GM19395 (cell line): ENCODE results near the gene LAD1.

ENCODE experiments used
- ATAC-seq: cut with Tn5 transposase; IDR thresholded peaks from one replicate; pipeline ENCODE4 v1.9.1; 2021; ENCODE audit warnings: mild to moderate bottlenecking, moderate library complexity; ENCODE audit not compliant: unreplicated experiment

Gene LAD1

GRCh38 chr1:201350361-201350725 lies 48.8 kb downstream of the LAD1 start:
- ATAC-seq: no peak

DNA sequence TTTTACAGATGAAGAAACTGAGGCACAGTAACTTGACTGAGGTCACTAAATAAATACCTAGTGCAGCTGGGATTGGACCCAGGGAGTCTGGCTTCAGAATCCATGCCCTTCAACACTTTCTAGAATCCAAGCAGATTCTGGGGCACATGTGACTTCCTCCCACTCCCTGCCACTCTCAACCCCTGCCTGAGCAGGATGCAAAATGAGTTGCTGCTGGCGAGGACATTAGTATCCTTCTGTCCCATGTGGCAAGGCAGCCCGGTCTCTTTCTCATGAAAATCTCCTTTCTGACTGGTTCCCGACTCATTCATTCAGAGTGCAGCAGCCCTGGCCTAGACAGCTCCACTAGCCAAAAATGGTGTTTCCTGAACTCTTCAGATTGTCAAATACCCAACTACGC lies 50.0 kb downstream of the LAD1 start:
- no peak for ATAC-seq

DNA sequence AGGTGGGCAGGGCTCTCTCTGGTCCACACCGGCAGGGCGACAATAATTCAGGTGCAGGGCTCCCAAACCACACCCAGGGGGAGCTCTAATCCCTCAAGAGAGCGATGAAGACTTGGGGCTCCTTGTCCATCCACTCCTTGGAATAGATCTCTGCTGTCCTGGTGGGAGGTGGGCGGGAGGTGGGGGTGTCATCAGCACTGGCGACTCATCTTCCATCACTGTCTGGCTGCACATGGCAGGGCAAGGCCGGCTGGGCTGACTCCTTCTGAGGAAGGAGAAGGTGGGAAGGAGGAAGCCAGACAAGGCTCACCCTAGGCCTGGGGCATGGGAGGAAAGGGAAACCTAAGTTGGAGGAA lies 50.9 kb downstream of the LAD1 start:
- ATAC-seq: no peak

DNA sequence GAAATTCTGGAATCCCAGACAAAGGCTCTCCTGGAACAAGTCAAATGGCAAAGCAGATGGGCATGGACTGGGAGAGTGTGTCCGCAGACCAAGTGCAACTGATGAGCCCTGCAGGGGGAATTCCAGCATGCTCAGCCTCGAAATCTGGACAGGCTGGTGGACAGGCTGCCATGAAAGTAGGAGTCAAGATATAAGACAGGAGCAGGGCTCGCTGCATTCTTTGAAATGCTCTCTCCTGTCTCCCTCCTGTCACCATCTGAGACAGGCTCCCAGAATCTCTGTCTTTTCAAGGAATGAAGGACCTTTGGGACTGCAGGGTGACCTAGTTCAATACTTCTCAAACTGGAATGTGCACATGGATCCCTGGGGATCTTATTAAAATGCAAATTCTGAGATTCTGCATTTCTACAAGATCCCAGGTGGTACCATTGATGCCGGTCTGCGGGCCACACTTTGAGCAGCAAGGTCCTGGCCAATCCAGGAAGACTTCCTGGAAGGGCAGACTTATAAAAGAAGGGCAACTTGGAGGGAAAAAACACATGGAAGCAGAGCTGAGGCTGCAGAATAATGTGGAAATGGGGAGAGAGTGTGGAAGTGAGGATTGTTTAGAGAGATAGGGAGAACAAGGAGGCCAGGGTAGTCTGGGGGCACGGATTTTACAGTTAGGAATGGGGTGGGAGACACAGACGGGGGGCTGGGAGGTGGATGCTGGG lies 51.5 kb downstream of the LAD1 start:
- no peak for ATAC-seq

GRCh38 chr1:201346987-201347386 lies 52.1 kb downstream of the LAD1 start:
- no peak for ATAC-seq

DNA sequence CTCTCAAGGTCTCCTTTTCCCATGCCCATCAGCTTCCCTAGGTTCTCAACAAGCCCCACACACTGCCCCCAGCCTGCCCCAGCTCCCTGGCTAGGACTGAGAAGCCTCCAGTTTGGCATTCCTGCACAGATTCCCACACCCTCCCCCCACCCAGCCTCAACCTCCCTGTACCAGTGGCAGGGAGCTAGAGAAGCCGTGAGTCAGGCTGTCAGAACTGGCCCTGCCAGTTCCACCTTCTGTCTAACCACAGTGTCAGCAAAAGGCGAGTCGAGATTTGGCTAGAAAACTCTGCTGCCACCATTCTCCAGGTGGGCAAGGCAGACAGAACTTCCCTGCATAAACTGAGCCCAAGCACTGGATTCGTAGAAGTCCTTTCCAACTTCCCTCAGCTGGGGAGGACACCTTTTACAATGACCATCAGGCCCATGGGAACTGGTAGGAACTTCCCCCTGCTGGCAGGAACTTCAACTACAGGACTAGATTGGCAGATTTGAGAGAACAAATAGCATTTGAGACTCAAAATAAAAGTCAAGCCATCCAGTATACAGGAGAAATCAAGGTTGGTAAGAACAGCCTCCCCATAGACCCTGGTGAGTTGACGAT lies 52.7 kb downstream of the LAD1 start:
- no peak for ATAC-seq

DNA sequence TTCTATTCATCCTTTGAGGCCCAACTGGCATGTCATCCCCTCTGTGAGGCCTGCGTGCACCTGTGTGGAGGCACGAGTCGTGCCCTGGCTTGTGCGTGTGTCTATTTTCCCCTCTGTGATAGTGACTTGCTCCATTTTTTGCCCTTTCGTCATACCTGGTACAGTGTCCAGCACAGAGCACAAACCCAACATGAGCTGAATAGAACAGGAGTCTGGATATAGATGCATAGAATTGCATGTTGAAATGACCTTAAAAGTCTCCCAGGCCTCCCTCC lies 54.1 kb downstream of the LAD1 start:
- no peak for ATAC-seq

DNA sequence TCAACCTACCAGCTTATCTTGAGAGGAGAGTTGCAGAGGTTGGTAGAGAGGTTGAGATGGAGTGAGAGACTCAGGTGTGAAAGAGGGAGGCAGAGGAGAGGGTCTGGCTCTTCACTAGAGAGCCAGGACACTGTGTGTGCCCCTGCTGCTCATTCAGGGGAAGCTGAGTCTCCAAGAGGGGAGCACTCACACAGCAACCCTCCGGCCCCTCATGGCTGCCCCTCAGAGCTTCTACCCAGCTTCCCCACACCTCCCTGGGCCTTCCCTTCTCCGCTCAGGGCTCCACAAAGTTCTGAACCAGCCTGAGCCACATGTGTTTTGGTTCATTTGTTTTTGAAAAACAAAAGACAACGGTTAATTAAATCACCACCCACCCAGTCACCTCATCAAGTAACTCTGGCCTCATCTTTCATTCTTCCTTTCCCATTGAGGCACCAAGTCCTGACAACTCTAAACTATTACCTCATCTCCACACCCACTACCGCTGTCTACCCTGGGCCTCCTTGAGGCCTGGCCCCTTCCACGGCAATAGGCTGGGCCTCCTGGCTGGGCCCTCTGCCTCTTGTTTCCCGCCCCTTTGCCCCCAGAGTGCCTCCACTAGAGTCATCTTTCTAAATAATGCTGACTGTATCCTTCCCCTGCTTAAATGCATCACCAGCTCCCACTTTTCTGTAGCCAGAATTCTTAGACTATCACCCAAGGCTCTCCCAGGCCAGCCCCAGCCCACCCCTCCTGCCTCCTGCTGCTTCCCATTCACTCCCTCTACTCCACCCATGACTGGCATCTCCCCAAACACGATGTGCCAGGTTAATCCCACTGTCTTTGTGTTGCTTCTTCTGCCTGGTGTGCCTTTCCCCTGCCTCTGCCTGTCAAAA lies 54.7 kb downstream of the LAD1 start:
- no peak for ATAC-seq

GRCh38 chr1:201341377-201341776 lies 57.7 kb downstream of the LAD1 start:
- no peak for ATAC-seq

DNA sequence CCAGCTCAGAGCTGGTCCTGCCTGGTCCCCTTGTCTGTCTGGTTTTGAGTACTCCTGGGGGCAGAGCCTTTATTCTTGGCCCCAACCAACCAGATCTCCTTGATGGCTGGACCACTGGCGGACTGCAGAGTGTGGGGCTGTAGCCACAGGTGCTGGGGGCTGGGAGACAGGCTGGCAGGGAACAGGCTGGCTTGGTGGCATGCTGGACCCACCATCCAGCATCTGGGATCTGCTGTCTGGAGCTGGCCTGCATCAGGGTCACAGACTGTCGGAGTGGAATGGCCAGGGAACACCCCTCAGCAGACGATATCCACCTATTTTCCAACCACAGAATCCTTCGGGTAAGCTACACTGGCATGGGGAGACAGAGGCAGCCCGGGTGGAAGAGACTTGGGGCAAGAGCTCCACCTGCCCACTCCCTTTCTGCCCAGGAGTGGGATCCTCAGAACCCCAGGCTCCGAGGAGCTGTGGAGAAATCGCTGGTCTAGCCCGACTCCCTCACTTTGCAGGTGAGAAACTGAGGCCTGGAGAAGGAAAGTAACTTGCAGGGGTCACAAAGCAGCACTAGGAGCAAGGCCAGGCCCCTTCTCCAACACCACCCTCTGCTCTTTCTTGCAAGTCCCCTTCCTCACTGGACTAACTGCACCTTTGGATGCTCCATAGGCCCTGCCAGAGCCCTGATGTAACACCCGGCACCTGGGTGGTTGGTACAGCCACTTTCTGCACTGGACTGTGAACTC lies 62.2 kb downstream of the LAD1 start:
- ATAC-seq: no peak

- no peak for ATAC-seq
Observed at GRCh38 chr1:201335901-201336300, 63.2 kb downstream of the LAD1 start.

GRCh38 chr1:201335174-201335870 lies 63.8 kb downstream of the LAD1 start:
- ATAC-seq: no peak

DNA sequence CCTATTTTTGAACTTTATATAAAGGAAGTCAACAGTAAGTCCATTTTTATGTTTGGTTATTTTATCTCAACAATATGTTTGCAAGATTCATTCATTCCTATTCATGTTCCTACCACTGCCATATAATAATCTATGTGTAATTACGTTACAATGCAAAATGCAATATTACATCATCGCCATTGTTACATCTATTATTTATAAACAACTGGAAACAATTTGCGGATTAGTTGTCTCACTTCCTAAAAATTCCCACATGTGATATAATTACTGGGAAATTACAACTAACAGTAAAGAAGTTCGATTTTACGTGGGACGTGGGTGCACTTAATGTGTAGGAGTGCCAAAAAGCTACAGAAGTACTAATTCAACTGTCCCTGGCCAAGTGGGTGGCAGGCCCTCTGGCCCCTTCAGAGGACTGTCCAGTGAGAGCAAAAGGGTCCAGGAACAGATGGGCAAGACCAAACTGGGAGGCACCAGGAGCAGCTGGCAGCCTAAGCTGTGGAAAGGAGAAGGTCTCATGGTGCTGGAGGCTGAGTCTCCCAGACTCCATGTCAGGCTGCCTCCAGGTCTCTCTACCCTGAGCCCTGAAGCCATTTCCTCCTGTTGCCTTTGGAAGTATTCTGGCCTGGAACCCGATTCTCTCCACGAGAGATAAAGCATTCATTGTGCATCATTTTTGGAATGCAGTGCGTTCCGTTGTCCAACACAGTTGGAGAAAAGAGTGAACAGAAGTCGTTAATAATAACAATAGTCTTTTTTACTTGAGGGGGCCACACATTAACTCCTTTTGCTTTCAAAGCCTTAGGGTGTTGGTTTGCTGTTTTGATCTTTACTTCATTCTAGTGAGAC lies 64.6 kb downstream of the LAD1 start:
- ATAC-seq: no peak

DNA sequence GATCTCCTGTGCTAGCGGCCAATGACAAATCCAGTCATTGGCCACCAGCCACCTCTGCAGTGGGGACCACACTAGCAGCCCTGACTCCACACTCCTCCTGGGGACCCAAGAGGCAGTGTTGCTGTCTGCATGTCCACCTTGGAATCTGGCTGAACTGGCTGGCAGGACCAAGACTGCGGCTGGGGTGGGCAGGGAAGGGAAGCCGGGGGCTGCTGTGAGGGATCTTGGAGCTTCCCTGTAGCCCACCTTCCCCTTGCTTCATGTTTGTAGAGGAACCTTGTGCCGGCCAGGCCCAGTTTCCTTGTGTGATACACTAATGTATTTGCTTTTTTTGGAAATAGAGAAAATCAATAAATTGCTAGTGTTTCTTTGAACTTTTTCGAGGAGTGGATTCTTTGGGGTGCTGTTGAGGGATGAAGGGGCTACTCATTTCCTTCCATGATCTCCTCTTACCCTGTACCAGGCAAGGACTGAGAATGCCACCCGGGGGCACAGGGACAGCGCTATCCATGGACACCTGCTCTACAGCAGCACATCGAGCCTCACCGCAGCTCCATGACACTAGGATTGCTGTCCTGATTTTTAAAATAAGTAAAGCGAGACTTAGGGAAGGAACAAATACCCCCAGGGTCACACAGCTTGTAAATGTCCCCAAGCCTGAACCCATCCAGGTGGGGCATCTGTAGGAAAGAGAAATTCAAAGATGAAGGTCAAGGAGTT lies 66.3 kb downstream of the LAD1 start:
- no peak for ATAC-seq

DNA sequence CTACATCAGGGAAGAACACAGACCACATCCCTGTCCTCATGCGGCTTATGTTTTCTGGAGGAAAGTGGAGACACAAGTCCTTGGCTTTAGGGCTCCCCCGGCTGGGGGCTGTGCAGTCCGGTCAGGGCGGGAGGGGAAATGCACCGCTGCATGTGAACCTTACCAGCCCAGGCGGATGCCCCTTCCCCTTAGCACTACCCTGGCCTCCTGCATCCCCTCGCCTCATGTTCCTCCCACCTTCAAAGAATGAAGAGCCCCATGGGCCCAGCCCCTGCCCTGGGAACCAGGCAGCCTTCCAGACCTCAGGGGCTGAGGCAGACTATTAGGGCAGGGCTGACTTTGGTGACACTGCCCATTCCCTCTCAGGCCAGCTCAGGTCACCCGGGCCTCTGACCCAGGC lies 67.1 kb downstream of the LAD1 start:
- ATAC-seq: no peak

DNA sequence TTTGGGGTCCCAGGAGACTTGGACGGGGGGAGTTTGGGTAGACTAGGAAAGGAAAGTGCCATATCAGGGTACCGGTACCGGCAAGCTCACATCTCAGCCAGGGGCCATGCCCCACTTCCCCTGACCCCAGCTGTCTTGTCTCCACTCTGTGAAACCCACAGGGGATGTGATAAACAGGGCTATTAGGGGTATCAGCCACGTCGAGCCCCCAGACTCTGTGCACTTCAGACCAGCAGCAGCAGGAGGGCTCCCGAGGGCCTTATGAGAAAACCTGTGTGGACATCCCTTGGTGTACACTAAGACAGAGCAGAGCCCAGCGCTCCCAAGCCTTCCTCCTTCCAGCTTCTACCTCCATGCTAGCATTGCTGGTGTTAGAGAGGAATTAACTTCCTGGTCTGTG lies 68.0 kb downstream of the LAD1 start:
- no peak for ATAC-seq
